AG04449 (cell line): ENCODE measurements around the gene CFAP97D1.

ENCODE experiments used
- CTCF ChIA-PET: fragments of 350-600 bp; formaldehyde crosslinking; extraction: SDS; loops from one replicate; lab custom pipeline; 2021; ENCODE audit warnings: antibody characterized with exemption; lab: Yijun Ruan, JAX
- POLR2A ChIA-PET: fragments of 400-600, 350-600 bp; formaldehyde crosslinking; extraction: SDS; loops from one replicate; lab custom pipeline; 2020; ENCODE audit warnings: antibody characterized with exemption, inconsistent platforms; lab: Yijun Ruan, JAX
- DNase-seq: peaks from one replicate; pipeline ENCODE4 v3.0.0-alpha.2; 2010; ENCODE audit warnings: low read depth, low spot score
- H3K4me3 ChIP-seq: 2 replicates; pipeline ENCODE4 v1.5.1; 2011; ENCODE audit warnings: low read depth, mild to moderate bottlenecking, control low read depth, low read length
- TF ChIP-seq, protein P1 (sequence below): IDR thresholded peaks from one replicate; pipeline ENCODE4 v1.5.1; 2011; ENCODE audit warnings: mild to moderate bottlenecking, moderate library complexity, low read length, control low read depth, inconsistent platforms; ENCODE audit not compliant: insufficient read depth; ENCODE audit errors: missing control alignments

Gene CFAP97D1

DNA sequence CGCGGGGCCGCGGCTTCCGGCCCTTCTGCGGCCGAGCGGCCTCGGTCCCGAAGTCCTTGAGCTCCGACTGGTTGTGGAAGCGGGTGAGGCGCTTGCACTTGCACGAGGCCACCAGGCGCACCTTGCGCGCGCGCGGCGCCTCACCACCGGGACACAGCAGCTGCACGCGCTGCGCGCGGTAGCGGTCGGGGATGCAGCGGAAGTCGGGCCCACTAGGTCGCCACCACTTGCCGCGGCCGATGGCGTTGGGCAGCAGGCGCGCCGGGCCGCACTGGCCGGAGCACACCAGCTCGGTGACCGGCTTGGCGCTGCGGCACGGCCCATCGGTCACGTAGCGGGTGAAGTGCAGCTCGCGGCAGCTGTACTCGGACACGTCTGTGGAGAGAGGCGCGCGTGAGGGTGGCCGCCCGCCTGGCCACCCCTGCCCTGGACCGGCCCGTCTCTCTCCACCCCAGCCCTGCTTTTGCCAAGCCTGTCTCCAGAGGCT, 24.8 kb upstream of the CFAP97D1 start:
- ChIA-PET POLR2A (no interaction called here), CTCF (interaction anchor here (1.6 to 26.6 kb wide), 5 partner anchors 5 to 179 kb away, joined by 3 to 1463 read pairs (median 342); partner anchors contain the start of gene SOST)
- DNase-seq: no peak
- TF ChIP-seq, protein P1, sequence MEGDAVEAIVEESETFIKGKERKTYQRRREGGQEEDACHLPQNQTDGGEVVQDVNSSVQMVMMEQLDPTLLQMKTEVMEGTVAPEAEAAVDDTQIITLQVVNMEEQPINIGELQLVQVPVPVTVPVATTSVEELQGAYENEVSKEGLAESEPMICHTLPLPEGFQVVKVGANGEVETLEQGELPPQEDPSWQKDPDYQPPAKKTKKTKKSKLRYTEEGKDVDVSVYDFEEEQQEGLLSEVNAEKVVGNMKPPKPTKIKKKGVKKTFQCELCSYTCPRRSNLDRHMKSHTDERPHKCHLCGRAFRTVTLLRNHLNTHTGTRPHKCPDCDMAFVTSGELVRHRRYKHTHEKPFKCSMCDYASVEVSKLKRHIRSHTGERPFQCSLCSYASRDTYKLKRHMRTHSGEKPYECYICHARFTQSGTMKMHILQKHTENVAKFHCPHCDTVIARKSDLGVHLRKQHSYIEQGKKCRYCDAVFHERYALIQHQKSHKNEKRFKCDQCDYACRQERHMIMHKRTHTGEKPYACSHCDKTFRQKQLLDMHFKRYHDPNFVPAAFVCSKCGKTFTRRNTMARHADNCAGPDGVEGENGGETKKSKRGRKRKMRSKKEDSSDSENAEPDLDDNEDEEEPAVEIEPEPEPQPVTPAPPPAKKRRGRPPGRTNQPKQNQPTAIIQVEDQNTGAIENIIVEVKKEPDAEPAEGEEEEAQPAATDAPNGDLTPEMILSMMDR: no peak
- no peak overlapping the region for H3K4me3 ChIP-seq

DNA sequence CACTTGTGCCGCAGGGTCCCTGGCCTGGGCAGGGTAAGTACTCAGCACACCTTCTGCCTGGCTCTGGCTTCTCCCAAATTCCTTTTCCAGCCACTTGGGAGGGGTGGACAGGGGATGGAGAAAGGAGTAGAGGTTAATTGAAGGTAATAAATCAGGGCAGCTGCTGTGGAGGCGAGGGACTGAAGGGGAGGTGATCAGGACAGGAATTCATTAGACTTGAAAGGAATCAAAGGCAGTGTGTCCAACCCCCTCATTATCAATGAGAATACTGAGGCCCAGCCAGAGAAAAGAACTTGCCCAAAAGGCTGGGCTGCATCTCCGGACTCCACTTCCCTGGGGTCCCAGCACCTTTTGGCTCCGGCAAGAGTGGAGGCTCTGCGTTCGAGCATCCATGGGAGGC, 24.0 kb upstream of the CFAP97D1 start:
- TF ChIP-seq, protein P1: no peak
- H3K4me3 ChIP-seq: no peak overlapping the region
- no peak for DNase-seq
- CTCF ChIA-PET: interaction anchor here (1.1 to 26.6 kb wide), 6 partner anchors 4 to 180 kb away, joined by 3 to 1463 read pairs (median 232); partner anchors contain the start of gene SOST
- POLR2A ChIA-PET: no interaction called here

DNA sequence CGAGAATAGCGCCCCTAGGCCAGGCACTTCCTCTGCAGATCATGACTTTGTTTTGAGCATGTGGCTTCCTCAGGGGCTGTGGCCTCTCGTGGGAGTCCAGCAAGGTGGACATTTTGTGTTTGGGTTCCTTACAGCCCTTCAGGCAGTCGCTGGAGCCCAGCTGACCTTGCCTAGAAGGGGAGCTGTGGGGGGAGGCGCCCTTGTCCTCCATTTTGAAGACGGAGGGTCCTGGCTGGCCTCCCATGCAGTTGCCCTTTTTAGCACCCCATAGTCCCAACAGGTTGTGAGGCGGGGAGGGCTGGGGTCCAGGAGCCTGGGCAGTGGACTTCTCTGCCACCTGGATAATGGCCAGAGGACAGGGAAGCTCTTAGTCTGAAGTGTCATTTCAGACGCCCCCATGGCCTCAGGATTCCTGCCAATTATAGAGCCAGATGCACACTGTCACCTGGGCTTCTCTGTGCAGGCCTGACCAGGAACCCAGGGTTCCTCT, 23.0 kb upstream of the CFAP97D1 start:
- ChIA-PET POLR2A (no interaction called here), CTCF (interaction anchor here (2.3 to 26.6 kb wide), 6 partner anchors 3 to 181 kb away, joined by 7 to 1463 read pairs (median 232); partner anchors contain the start of gene SOST)
- TF ChIP-seq, protein P1: no peak
- no peak overlapping the region for H3K4me3 ChIP-seq
- no peak for DNase-seq

DNA sequence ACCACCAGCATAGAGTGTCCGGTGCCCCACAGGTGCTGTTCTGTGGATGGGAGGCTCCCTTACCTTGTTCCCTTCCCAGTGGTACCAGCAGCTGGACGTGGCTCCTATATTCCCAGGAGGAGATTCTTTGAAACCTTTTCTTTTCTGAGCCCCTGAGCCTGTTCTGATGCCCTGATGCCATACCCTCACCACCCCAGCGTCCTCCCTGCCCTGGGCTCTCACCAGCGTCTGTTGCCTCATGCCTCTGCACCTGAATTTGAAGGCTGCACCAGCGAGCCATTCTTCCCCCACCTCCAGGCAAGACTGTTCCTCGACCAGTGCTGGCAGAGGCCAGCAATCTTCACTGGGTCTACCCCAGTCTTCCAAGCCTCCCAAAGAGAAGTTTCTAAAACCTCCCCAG, 22.1 kb upstream of the CFAP97D1 start:
- TF ChIP-seq, protein P1: no peak
- no peak for DNase-seq
- ChIA-PET POLR2A (no interaction called here), CTCF (interaction anchor here (1.0 to 26.6 kb wide), 9 partner anchors 3 to 181 kb away, joined by 3 to 1463 read pairs (median 32); partner anchors contain the start of gene SOST)
- no peak overlapping the region for H3K4me3 ChIP-seq

DNA sequence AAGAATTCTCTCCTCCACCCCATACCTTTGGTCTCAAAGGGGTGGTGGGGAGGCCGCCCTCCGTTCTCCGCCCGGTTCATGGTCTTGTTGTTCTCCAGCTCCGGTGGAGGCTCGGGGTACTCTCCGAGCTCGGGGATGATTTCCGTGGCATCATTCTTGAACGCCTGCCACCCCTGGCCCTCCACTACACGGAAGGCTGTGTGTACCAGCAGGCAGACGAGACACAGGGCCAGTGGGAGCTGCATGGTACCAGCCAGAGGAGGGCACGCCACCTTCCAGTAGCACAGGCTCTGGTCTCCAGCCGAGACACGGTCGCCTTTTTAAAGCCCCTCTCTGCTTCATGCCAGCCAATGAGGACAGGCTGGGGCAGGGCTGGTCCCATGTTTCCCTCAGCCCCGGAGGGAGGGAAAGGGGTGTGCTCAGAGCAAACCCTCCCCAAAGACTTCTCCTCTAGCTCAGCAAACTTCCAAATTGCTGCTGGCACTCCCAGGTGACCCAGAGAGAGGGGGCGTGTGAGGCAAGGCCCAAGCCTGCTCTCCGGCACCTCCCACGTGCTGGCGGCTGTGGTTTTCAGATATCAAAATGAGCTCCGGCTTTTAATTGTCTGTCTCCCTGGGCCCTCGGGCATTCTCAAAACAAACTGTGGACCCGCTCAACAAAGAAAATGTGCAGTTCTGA, 21.6 kb upstream of the CFAP97D1 start, which contains the start of gene SOST:
TSS of gene SOST (minus strand) at position 295 of the 678 bp plus-strand sequence. CDS start at position 245, 50 bp downstream.
- CTCF ChIA-PET: interaction anchor here (1.0 to 22.0 kb wide), 10 partner anchors 9 to 182 kb away, joined by 3 to 1463 read pairs (median 26); no protein-coding TSS in a partner anchor

More for the DNA sequence above, 21.6 kb upstream of the CFAP97D1 start, which contains the start of gene SOST:
- no peak within 1 kb of the TSS for H3K4me3 ChIP-seq
- POLR2A ChIA-PET: no interaction called here
- TF ChIP-seq, protein P1: no peak
- no peak for DNase-seq
